ENCODE measurements around the gene TIMM23.

DNA sequence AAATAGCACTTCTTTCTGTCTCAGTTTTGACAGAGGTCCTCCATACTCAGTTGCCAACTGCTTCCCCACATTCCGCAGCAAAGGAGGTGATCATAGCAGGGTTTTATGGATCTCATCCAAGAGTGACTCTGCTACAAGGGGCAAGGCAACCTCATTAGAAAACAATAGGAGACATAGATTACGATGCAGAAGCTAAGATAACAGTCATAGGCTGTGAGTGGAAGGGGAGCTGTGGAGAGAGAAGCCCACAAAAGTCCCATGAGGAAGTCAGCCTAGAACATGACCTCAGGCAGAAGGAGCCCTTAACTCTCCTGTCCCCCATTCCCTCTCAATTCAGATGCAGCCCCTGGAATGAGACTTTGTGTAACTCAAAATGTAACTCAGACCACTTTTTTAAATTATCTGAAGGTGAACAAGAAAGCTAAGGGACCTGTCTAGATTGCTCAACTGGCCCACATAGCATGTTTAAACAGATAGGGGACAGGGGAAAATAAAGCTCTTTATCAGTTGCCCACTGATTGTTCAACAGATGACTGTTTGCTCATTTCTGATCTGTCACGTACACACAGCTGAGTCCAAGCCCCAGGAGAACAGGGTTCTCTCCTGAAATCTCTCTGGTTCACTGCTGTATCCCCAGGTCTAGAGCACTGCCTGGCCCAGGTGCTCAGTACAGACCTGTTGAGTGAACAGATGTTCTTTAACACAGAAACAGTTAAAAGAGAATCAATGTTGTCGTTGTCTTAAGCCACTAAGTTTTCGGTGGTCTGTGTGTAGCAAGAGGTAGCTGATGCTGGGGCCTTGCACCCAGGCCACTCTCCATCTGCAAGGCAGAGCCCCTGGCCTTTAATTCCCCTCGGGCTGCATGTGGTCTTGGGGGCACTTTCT is 59.6 kb downstream of the TIMM23 start:
- no peak for TF ChIP-seq REST (IDR thresholded peaks at IDR 0.05)
- no peak for TF ChIP-seq CTCF (IDR thresholded peaks at IDR 0.05)
- TF ChIP-seq EHMT2 (IDR thresholded peaks at IDR 0.05; ENCODE audit: low read depth): no peak
- no peak for TF ChIP-seq MYC (IDR thresholded peaks at IDR 0.05; ENCODE audit: borderline replicate concordance, low read length)
- TF ChIP-seq POLR2A (IDR thresholded peaks at IDR 0.05; ENCODE audit: low read length): no peak
- TF ChIP-seq CHD2 (IDR thresholded peaks at IDR 0.05; ENCODE audit: low read length, partially characterized antibody): no peak
- no peak for TF ChIP-seq MAX (IDR thresholded peaks at IDR 0.05)
- no peak for TF ChIP-seq BHLHE40 (IDR thresholded peaks at IDR 0.05; ENCODE audit: low read depth, low read length)

Data from A549 (cell line).